Measurements from ENCODE around the gene AP3S1.

AP3S1 gene

GRCh38 chr5:115841382-115842088 is at the start of gene AP3S1, which contains the start of gene ATG12:
Gene AP3S1, plus strand, starts transcription at chr5:115841935. Its CDS starts 103 bp downstream, at chr5:115842038.
Gene ATG12, minus strand, starts transcription at chr5:115841565. Its CDS starts 13 bp downstream, at chr5:115841552.
- no peak for TF ChIP-seq CTCF (IDR thresholded peaks at IDR 0.05)

- TF ChIP-seq CTCF (IDR thresholded peaks at IDR 0.05): no peak
Measured at GRCh38 chr5:115795700-115796099, 46.0 kb upstream of the AP3S1 start.

- TF ChIP-seq CTCF (IDR thresholded peaks at IDR 0.05): no peak
Measured at GRCh38 chr5:115796656-115797055, 45.1 kb upstream of the AP3S1 start.

GRCh38 chr5:115798252-115798651 is 43.5 kb upstream of the AP3S1 start:
- TF ChIP-seq CTCF (IDR thresholded peaks at IDR 0.05): no peak

- no peak for TF ChIP-seq CTCF (IDR thresholded peaks at IDR 0.05)
Measured at GRCh38 chr5:115800108-115800507, 41.6 kb upstream of the AP3S1 start.

- TF ChIP-seq CTCF (IDR thresholded peaks at IDR 0.05): no peak
Measured at GRCh38 chr5:115801152-115801551, 40.6 kb upstream of the AP3S1 start.

GRCh38 chr5:115801984-115802383 is 39.8 kb upstream of the AP3S1 start:
- no peak for TF ChIP-seq CTCF (IDR thresholded peaks at IDR 0.05)

Measured in LNCAP (cell line).